IPS-NIHi11 (cell line): ENCODE measurements around the gene ZFP90.
"Not testable (repeated sequence)": the region's sequence is repeated elsewhere in the genome, so short reads cannot be mapped to it uniquely, and the experiment has no call there.

ENCODE experiments used
- DNase-seq: peaks from one replicate; pipeline ENCODE4 v3.0.0; 2012; ENCODE audit warnings: mixed read lengths, low spot score

Gene ZFP90

GRCh38 chr16:68538880-68539701 lies at the start of gene ZFP90:
TSS of gene ZFP90 (plus strand) at chr16:68539291. CDS start at chr16:68539793, 502 bp downstream.
- peak; percentile 99 for DNase-seq

- no peak for DNase-seq
Observed at GRCh38 chr16:68490358-68490757, 48.7 kb upstream of the ZFP90 start.

GRCh38 chr16:68490829-68491575 lies 48.1 kb upstream of the ZFP90 start:
- DNase-seq, result peak; percentile 78

GRCh38 chr16:68491576-68491950 lies 47.5 kb upstream of the ZFP90 start:
- DNase-seq, result no peak

GRCh38 chr16:68492151-68492542 lies 46.9 kb upstream of the ZFP90 start:
- no peak for DNase-seq

GRCh38 chr16:68492543-68493411 lies 46.3 kb upstream of the ZFP90 start:
- no peak for DNase-seq

GRCh38 chr16:68493412-68494070 lies 45.5 kb upstream of the ZFP90 start:
- DNase-seq, result no peak

GRCh38 chr16:68494261-68494660 lies 44.8 kb upstream of the ZFP90 start:
- not testable (repeated sequence) for DNase-seq

GRCh38 chr16:68496689-68497088 lies 42.4 kb upstream of the ZFP90 start:
- no peak for DNase-seq

GRCh38 chr16:68499006-68499405 lies 40.1 kb upstream of the ZFP90 start:
- no peak for DNase-seq

GRCh38 chr16:68503334-68503733 lies 35.8 kb upstream of the ZFP90 start:
- DNase-seq, result no peak

GRCh38 chr16:68504066-68504465 lies 35.0 kb upstream of the ZFP90 start:
- DNase-seq, result no peak

- DNase-seq, result no peak
Observed at GRCh38 chr16:68506331-68507053, 32.6 kb upstream of the ZFP90 start.

GRCh38 chr16:68508013-68508412 lies 31.1 kb upstream of the ZFP90 start:
- no peak for DNase-seq

- DNase-seq, result no peak
Observed at GRCh38 chr16:68508641-68509240, 30.4 kb upstream of the ZFP90 start.

- no peak for DNase-seq
Observed at GRCh38 chr16:68509381-68509780, 29.7 kb upstream of the ZFP90 start.

- no peak for DNase-seq
Observed at GRCh38 chr16:68510775-68511174, 28.3 kb upstream of the ZFP90 start.

- no peak for DNase-seq
Observed at GRCh38 chr16:68512183-68512582, 26.9 kb upstream of the ZFP90 start.

GRCh38 chr16:68512742-68513141 lies 26.3 kb upstream of the ZFP90 start:
- no peak for DNase-seq

GRCh38 chr16:68514511-68514910 lies 24.6 kb upstream of the ZFP90 start:
- no peak for DNase-seq
